ENCODE results near the gene RBM6.

The RBM6 gene

GRCh38 chr3:50003216-50003615 lies 63.3 kb downstream of the RBM6 start (continued):
- no peak for TF ChIP-seq ATF2 (tag by site-specific recombination; IDR thresholded peaks at IDR 0.05; ENCODE audit: low read depth)
- TF ChIP-seq ZNF354C (tag by site-specific recombination; IDR thresholded peaks at IDR 0.05; ENCODE audit: borderline replicate concordance, low read depth) = no peak
- TF ChIP-seq ZBTB20 (tag by site-specific recombination; IDR thresholded peaks at IDR 0.05) = no peak

GRCh38 chr3:50003824-50004223 lies 63.9 kb downstream of the RBM6 start:
- TF ChIP-seq ZNF350 (tag by site-specific recombination; IDR thresholded peaks at IDR 0.05) (no peak), ZNF658 (tag by site-specific recombination; IDR thresholded peaks at IDR 0.05) (no peak), GLIS2 (tag by site-specific recombination; IDR thresholded peaks at IDR 0.05) (no peak), ZNF660 (tag by site-specific recombination; IDR thresholded peaks at IDR 0.05) (no peak), ZNF449 (tag by site-specific recombination; IDR thresholded peaks at IDR 0.05) (no peak), KLF16 (tag by site-specific recombination; IDR thresholded peaks at IDR 0.05) (no peak)
- POLR2A ChIA-PET = no interaction called here
- Histone ChIP-seq H3K36me3 (ENCODE audit: control insufficient read depth in 2 of 2, insufficient read depth in 1 of 2, low read length in 2 of 2) (peaks cover 4 to 37% of the 10 kb centered on the region in 2 experiments; a peak in 2 of 3 replicates), H3K9me3 (ENCODE audit: control insufficient read depth, insufficient read depth, low read depth, low read length) (no peaks in the 10 kb centered on the region), H3K4me1 (ENCODE audit: control insufficient read depth, insufficient read depth, low read length) (no peaks in the 10 kb centered on the region), H3K4me3 (ENCODE audit: low read depth, low read length) (no peak overlapping the region), H3K27ac (ENCODE audit: extremely low read depth, low read depth, low read length) (no peak overlapping the region)
- CTCF ChIA-PET = no interaction called here

GRCh38 chr3:50008931-50009330 lies 69.0 kb downstream of the RBM6 start:
- H3K9me3 ChIP-seq (ENCODE audit: control insufficient read depth, insufficient read depth, low read depth, low read length) = no peaks in the 10 kb centered on the region
- no peak overlapping the region for H3K27ac ChIP-seq (ENCODE audit: extremely low read depth, low read depth, low read length)
- no peak overlapping the region for H3K4me3 ChIP-seq (ENCODE audit: low read depth, low read length)
- H3K4me1 ChIP-seq (ENCODE audit: control insufficient read depth, insufficient read depth, low read length) = no peaks in the 10 kb centered on the region
- ChIA-PET POLR2A (no interaction called here), CTCF (no interaction called here)
- H3K36me3 ChIP-seq (ENCODE audit: control insufficient read depth in 2 of 2, insufficient read depth in 1 of 2, low read length in 2 of 2) = peaks cover 5 to 17% of the 10 kb centered on the region in 2 experiments; a peak in 2 of 3 replicates
- no peak for TF ChIP-seq ZNF16 (tag by site-specific recombination; IDR thresholded peaks at IDR 0.05; ENCODE audit: low read depth)
- no peak for TF ChIP-seq GLIS1 (tag by site-specific recombination; IDR thresholded peaks at IDR 0.05)
- no peak for TF ChIP-seq INSM2 (tag by site-specific recombination; IDR thresholded peaks at IDR 0.05)
- no peak for TF ChIP-seq ZBTB8A (tag by site-specific recombination; IDR thresholded peaks at IDR 0.05)
- no peak for TF ChIP-seq ZNF157 (tag by site-specific recombination; IDR thresholded peaks at IDR 0.05)
- no peak for TF ChIP-seq ZFP3 (tag by site-specific recombination; IDR thresholded peaks at IDR 0.05; ENCODE audit: low read depth)
- no peak for TF ChIP-seq ZBTB26 (tag by site-specific recombination; optimal IDR thresholded peaks at IDR 0.05)

Measured in HEK293 (cell line).